Measurements from ENCODE around the gene HAAO.

Gene HAAO

DNA sequence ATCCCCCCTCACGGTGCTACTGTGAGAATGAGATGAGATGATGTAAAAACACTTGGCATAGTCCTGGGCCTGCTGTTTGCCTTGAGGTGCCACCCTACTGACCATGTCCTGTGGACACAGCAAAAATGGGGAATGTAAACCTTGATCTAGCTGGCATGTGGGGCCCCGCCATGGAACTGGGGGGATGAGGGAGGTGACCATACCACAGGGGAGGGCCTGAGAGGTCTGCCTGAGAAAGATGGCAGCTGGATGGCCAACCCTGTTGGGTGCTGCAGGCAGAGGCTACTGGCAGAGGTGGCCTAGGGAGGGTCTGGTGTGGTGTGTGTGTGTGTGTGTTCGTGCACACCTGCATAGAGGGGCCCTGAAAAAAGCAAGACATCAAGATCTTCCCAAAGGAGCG, 777 bp downstream of the HAAO start:
- DNase-seq (ENCODE audit: low spot score in 2 of 2) (no peak), ATAC-seq (no peak)
- Mint-ChIP-seq H3K27ac (no peak overlapping the region), H3K9me3 (no peaks in the 10 kb centered on the region), H3K4me1 (peaks cover 52% of the 10 kb centered on the region), H3K4me3 (peak overlapping the region; percentile 62), H3K36me3 (peaks cover 5% of the 10 kb centered on the region)

DNA sequence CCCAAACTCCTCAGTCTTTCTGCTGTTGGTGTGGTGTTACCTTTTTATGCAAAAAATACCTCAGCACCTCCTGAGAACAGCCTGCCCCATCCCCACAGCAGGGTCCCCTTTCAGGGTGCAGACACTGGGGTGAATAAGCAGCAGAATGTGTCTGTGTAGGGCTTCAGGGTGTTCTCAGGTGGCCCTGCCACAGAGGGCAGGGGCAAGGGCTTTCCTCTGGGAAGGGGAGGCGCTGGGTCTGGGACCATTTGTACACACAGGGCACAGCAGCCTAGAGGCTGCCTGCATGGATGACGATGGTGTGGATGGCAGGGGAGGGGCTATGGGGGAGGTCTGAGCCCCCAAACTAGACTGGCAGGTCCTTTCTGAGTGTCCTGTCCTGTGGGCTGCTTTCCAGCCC, 2.6 kb downstream of the HAAO start:
- no peak overlapping the region for H3K4me3 Mint-ChIP-seq
- H3K4me1 Mint-ChIP-seq: peaks cover 35% of the 10 kb centered on the region
- no peak for DNase-seq (ENCODE audit: low spot score in 2 of 2)
- no peak overlapping the region for H3K27ac Mint-ChIP-seq
- no peaks in the 10 kb centered on the region for H3K9me3 Mint-ChIP-seq
- H3K36me3 Mint-ChIP-seq: peaks cover 5% of the 10 kb centered on the region
- no peak for ATAC-seq

DNA sequence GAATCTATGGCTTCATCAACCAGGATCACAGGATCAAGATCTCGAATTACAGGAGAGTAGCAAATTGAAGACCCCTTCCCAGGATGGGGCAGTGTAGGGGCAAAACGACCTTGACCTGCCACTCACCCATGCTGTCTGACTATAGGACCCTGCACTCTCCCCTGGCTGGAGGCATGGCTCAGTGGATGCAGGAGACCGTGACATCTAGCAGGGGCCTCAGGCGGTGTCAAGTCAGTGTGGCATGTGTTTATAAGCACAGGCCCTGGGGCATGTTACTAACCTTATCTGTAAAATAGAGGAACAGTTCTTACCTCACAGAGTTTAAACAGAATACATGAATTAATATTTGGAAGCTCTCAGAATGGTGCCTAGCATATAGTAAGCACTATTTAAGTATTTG, 3.5 kb downstream of the HAAO start:
- ATAC-seq (no peak), DNase-seq (ENCODE audit: low spot score in 2 of 2) (no peak)
- H3K36me3 Mint-ChIP-seq: peaks cover 5% of the 10 kb centered on the region
- no peak overlapping the region for H3K27ac Mint-ChIP-seq
- peaks cover 29% of the 10 kb centered on the region for H3K4me1 Mint-ChIP-seq
- H3K4me3 Mint-ChIP-seq: no peak overlapping the region
- H3K9me3 Mint-ChIP-seq: no peaks in the 10 kb centered on the region

DNA sequence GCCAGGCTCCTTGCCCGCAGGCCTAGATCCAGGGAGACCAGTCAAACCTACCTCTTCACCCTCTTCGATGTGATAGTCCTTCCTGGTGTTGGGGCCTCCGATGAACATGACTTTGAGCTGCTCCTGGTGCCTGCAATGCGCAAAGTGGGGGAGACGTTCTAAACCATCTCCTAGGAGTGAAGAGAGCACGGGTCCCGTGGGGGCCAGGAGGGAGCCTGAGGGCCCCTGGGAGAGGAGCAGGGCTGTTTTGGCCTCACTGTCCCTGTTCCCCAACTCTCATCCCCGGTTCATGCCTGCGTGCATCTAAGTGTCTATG, 3.9 kb downstream of the HAAO start:
- Mint-ChIP-seq H3K9me3 (no peaks in the 10 kb centered on the region), H3K27ac (peak overlapping the region; percentile 34), H3K4me3 (no peak overlapping the region), H3K4me1 (peaks cover 25% of the 10 kb centered on the region), H3K36me3 (peaks cover 5% of the 10 kb centered on the region)
- no peak for DNase-seq (ENCODE audit: low spot score in 2 of 2)
- no peak for ATAC-seq

DNA sequence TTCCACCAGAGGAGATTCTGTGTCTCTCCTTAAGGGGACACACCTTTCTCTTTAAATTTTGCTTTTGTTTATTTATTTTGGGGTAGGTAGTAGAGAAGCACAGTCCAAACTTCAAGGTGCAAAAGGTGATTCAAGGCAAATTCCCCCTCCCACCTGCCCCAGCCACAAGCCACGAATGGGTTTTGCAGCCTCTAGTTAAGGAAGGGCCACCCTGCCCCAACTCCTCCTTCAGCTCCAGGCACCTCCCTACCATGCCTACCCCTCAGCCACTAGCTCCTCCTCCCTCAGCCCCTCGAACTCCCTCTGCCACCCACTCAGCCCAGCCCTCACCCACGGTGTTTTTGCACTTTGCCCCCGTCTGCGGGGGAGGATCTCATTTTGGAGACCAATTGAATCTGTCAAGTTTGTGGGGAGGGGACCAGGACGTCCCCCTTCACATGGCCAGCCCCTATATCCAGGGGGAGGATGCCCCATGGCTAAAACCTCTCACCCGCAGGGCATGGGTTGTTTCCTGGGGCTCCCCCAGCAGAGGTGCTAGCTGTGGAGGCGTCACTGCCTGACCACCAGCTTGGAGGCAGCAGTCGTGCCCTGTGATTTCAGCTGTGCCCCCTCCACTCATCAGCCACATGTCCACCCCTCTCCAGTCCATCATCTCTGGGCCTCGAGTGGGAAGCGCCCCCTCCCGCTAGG, 4.5 kb downstream of the HAAO start:
- H3K4me3 Mint-ChIP-seq: no peak overlapping the region
- H3K36me3 Mint-ChIP-seq: peaks cover 5% of the 10 kb centered on the region
- H3K4me1 Mint-ChIP-seq: peaks cover 25% of the 10 kb centered on the region
- no peaks in the 10 kb centered on the region for H3K9me3 Mint-ChIP-seq
- ATAC-seq (peak; percentile 58), DNase-seq (ENCODE audit: low spot score in 2 of 2) (peak in 1 of 2 donors; percentile 48)
- H3K27ac Mint-ChIP-seq: peak overlapping the region; percentile 34

DNA sequence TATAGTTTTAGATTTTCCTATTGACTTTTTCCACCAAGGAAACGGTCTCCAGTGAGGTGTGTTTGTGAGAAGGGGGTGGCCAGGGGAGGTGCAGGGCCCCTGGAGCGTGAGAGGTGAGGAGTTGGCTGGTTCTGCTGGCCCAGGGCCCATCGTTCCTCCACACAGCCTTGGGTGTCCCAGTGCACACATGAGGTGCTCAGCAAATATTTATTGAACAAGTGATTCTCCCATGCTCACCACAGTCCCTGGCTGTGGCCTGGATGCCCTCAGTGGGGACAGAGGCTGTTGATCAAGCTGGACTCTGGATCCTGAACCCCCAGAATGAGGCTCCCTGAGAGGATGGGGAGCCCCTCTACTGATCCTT, 5.0 kb downstream of the HAAO start:
- H3K4me1 Mint-ChIP-seq: peaks cover 25% of the 10 kb centered on the region
- H3K9me3 Mint-ChIP-seq: no peaks in the 10 kb centered on the region
- DNase-seq (ENCODE audit: low spot score in 2 of 2) (no peak), ATAC-seq (no peak)
- H3K36me3 Mint-ChIP-seq: peaks cover 5% of the 10 kb centered on the region
- no peak overlapping the region for H3K4me3 Mint-ChIP-seq
- H3K27ac Mint-ChIP-seq: no peak overlapping the region

DNA sequence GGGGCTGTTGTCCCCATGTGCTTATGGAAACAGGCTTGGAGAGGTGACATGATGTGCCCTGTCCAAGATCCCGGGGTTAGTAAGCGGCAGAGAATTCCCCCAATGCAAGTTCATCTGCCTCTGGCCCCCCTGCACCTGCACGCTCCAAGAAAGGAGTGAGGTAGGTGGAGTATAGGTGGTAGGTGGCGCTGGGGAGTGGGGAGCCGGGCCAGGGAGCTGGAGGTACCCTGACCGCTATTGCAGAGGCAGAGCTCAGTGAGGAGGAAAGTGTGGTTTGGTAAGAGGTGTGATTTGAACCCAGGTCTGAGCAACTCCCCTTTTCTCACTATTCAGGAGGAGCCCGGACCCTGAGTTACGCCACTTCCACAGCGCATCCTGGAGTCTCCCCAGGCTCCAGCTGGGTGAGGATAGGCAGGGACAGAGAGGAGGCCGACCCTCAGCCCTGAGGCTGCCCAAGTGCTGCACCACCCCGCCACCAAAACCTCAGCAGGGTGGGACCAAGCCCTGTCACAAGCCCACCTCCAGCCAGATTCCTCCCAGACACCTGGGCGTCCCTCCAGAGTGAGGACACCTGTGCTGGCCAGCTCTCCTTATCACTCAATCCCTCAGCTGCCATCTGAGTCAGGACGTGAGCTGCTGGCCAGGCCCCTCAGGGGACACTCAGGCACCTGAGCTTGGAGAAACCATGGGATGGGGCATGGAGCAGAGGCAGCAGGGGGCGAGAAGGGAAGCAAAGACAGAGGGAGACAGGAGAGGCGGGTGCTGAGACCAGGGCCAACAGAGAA, 5.6 kb downstream of the HAAO start:
- ATAC-seq: no peak
- DNase-seq (ENCODE audit: low spot score in 2 of 2): no peak
- Mint-ChIP-seq H3K36me3 (peaks cover 5% of the 10 kb centered on the region), H3K4me1 (peaks cover 20% of the 10 kb centered on the region), H3K4me3 (no peak overlapping the region), H3K27ac (no peak overlapping the region), H3K9me3 (no peaks in the 10 kb centered on the region)

DNA sequence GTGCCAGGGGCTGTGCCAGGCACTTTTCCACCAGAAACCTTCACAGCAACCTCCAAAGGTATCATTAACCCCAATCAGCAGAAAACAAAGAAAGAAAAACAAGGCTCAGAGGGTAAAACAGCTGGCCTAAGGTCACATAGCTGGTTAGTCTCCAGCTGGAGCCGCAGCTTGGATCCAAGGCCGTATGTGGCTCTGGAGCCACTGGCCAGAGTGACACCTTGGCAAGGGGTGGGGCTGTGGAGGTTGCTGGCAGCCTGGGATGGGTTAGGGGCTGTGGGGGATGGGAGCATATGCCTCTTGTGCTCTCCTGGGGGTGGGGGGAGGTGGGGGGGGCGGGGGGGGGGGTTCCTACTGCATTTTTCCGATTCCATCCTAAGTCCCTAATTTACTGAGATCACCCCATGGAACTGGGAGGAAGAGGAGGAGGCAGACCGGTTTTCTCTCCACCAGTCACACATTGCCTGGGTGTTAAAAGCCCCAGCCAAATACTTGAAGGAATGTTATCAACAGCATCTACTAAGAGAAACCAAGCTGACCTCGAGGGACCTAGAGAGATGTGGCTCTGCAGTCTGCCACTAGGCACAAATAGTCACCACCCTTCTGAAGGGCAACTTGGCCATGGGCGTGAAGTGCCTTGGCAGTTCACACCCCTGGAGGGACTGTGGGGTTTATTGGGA, 8.0 kb downstream of the HAAO start:
- no peaks in the 10 kb centered on the region for H3K9me3 Mint-ChIP-seq
- ATAC-seq (no peak), DNase-seq (ENCODE audit: low spot score in 2 of 2) (no peak)
- no peak overlapping the region for H3K4me3 Mint-ChIP-seq
- peaks cover 5% of the 10 kb centered on the region for H3K36me3 Mint-ChIP-seq
- H3K27ac Mint-ChIP-seq: no peak overlapping the region
- H3K4me1 Mint-ChIP-seq: peaks cover 11% of the 10 kb centered on the region

DNA sequence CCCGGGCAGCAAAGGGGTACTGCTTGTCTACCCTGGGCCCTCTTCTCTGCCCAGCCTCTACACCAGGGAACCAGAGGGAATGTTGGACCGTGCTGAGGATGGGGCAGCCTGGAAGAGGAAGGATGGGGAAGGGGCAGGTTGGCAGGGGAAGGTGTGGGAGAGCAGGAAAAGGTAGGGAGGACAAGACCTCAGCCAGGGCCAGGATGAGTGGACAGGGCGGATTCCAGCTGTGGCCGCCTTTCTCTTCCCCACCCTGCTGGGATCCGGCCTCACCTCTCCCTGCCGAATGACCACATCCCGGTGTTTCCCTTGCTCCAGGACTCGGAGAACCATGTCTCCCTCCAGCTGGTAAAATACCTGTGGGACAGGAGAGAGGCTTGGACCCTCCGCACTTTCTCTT, 8.9 kb downstream of the HAAO start:
- ATAC-seq: no peak
- DNase-seq (ENCODE audit: low spot score in 2 of 2): no peak
- no peak overlapping the region for H3K27ac Mint-ChIP-seq
- H3K4me3 Mint-ChIP-seq: no peak overlapping the region
- peaks cover 9% of the 10 kb centered on the region for H3K4me1 Mint-ChIP-seq
- peaks cover 5% of the 10 kb centered on the region for H3K36me3 Mint-ChIP-seq
- H3K9me3 Mint-ChIP-seq: no peaks in the 10 kb centered on the region

DNA sequence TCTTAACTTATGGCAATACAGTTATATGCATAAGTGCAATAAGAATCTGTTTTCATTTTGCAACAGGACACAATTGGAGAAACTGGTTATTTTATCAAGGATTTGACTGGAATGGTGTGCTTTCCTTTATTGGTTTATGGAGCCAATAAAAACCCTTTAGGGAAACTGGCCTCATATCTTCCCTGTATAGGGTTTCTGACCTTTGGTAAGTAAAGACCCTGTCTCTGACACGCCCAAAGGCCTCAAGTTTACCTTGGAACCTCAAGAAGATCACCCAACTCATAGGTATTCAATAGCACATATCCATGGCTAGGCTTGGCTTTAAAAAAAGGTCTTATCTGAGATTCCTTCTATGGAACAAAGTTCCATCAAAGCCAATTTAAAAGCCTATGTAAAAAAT, 11.2 kb downstream of the HAAO start:
- ATAC-seq (no peak), DNase-seq (ENCODE audit: low spot score in 2 of 2) (no peak)
- H3K4me3 Mint-ChIP-seq: no peak overlapping the region
- no peaks in the 10 kb centered on the region for H3K36me3 Mint-ChIP-seq
- no peaks in the 10 kb centered on the region for H3K4me1 Mint-ChIP-seq
- H3K9me3 Mint-ChIP-seq: no peaks in the 10 kb centered on the region
- no peak overlapping the region for H3K27ac Mint-ChIP-seq

DNA sequence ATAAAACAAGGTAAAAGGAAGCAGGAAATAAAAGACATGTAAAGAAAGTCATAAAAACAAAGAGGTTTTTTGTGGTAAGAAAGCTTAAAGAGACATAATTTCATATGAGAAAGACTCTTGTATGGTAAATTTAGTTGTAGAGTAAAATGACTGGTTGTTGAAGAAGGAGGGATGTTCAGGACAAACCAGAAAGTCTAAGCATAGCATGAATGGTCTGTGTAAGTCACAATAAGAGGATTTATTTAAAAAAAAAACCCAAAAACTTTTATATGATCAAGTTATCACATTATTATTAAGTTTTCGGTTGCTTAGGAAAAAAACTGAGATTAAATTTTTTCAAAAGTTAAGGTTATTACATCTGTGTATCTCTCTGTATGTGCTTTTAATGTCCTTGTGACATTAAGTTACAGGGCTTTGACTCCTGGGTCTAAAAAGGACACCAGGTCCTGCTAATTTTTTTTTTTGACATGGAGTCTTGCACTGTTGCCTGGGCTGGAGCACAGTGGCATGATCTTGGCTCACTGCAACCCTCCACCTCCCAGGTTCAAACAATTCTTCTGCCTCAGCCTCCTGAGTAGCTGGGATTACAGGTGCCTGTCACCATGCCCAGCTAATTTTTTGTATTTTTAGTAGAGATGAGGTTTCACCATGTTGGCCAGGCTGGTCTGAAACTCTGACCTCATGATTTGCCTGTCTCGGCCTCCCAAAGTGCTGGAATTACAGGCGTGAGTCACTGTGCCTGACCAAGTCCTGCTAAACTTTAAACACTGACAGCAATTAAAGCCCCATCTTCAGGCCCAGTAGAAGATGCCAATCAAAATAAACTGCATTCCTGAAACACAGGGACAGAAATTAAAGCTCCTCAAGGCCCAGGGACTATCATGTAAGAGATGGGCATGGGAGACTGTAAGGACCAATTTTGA, 14.2 kb downstream of the HAAO start:
- Mint-ChIP-seq H3K9me3 (no peaks in the 10 kb centered on the region), H3K4me3 (no peak overlapping the region), H3K36me3 (no peaks in the 10 kb centered on the region), H3K4me1 (no peaks in the 10 kb centered on the region), H3K27ac (no peak overlapping the region)
- DNase-seq (ENCODE audit: low spot score in 2 of 2) (no peak), ATAC-seq (no peak)

DNA sequence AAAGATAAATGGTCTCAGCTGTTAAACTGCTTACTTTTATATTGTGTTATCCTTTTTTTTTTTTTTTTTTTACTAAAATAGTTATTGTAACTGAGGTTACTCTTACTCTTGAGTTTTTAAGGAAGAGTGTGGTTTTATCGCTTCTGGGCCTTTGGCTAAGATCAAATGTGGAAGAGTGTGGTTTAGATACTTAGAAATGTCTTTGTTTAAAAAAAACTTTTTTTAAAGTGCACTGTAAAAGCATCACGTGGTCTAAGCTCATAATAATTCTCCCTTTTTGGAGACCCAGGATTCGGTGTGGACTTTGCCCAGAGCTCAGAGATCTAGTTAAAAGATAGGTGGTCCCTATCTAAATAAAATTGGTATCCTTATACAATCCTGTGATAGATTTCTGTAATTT, 16.6 kb downstream of the HAAO start:
- no peaks in the 10 kb centered on the region for H3K9me3 Mint-ChIP-seq
- DNase-seq (ENCODE audit: low spot score in 2 of 2): no peak
- ATAC-seq: no peak
- no peaks in the 10 kb centered on the region for H3K4me1 Mint-ChIP-seq
- H3K4me3 Mint-ChIP-seq: no peak overlapping the region
- no peak overlapping the region for H3K27ac Mint-ChIP-seq
- no peaks in the 10 kb centered on the region for H3K36me3 Mint-ChIP-seq

DNA sequence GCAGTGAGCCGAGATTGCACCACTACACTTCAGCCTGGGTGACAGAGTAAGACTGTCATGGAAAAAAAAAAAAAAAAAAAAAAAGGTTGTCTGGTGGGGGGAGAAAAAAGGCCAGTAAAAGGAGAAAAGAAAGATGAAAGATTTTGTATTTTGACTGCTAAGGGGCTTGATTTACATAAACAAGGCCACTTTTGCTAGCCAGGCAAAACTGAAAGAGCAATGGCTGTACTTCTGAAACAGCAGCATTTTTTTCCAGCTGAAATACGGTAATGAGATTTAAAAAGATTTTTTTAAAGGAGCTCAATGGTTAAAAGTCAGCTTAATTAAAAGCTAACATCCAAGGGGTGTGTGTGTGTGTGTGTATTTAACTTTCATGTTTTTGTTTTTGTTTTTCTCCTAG, 17.2 kb downstream of the HAAO start:
- H3K4me1 Mint-ChIP-seq: no peaks in the 10 kb centered on the region
- ATAC-seq: no peak
- no peaks in the 10 kb centered on the region for H3K36me3 Mint-ChIP-seq
- no peak for DNase-seq (ENCODE audit: low spot score in 2 of 2)
- peak overlapping the region; percentile 50 for H3K27ac Mint-ChIP-seq
- H3K4me3 Mint-ChIP-seq: no peak overlapping the region
- H3K9me3 Mint-ChIP-seq: no peaks in the 10 kb centered on the region

DNA sequence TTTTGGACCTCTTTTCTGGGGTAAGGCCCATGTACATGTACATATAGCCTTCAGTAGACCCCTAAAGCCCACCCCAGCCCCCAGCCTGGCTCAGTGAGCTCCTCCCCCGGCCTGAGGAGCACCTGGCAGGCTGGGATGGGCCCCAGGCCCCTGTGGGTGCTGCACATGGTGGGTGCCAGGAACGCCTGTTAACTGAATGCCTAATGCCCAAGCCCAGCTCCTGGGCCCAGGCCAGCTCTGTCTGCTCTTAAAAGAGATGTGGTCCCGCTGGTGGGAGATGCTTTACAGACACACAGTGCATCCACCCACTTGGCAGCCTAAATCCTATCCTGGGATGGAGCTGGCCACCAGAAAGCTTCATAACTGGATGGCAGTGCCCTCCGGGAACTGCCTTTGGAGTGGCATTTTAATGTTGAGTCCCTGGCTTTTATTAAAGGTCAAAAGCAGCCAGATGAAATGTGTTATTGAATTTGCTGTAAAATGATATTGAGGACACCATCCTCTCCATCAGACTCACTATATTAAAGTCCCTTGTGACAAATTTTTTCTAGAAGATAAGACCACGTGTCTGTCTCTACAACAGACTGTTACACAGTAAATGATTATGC, 20.7 kb downstream of the HAAO start:
- DNase-seq (ENCODE audit: low spot score in 2 of 2): no peak
- Mint-ChIP-seq H3K4me1 (no peaks in the 10 kb centered on the region), H3K9me3 (no peaks in the 10 kb centered on the region), H3K4me3 (no peak overlapping the region), H3K36me3 (no peaks in the 10 kb centered on the region), H3K27ac (no peak overlapping the region)
- ATAC-seq: no peak
